OCI-LY7 (cell line): ENCODE data around the gene DPH1.

Experiments used
- EZH2phosphoT487 ChIP-seq: fragments of 200-600 bp; sonication (generic); IDR thresholded peaks from 2 replicates; pipeline ENCODE4 v1.6.1; 2018; ENCODE audit warnings: low read depth, borderline replicate concordance, mild to moderate bottlenecking, mixed run types, antibody characterized with exemption, low read length, moderate library complexity, mixed read lengths
- TF ChIP-seq, protein P1 (sequence below): fragments of 200-600 bp; sonication (generic); conservative IDR thresholded peaks from 2 replicates; pipeline ENCODE4 v1.5.1; 2014; ENCODE audit warnings: mild to moderate bottlenecking, antibody characterized with exemption, low read length, moderate library complexity, mixed read lengths

GRCh38 chr17:2048805-2049204, 18.9 kb downstream of the DPH1 start:
- no peak for TF ChIP-seq EZH2phosphoT487
- TF ChIP-seq, protein P1, sequence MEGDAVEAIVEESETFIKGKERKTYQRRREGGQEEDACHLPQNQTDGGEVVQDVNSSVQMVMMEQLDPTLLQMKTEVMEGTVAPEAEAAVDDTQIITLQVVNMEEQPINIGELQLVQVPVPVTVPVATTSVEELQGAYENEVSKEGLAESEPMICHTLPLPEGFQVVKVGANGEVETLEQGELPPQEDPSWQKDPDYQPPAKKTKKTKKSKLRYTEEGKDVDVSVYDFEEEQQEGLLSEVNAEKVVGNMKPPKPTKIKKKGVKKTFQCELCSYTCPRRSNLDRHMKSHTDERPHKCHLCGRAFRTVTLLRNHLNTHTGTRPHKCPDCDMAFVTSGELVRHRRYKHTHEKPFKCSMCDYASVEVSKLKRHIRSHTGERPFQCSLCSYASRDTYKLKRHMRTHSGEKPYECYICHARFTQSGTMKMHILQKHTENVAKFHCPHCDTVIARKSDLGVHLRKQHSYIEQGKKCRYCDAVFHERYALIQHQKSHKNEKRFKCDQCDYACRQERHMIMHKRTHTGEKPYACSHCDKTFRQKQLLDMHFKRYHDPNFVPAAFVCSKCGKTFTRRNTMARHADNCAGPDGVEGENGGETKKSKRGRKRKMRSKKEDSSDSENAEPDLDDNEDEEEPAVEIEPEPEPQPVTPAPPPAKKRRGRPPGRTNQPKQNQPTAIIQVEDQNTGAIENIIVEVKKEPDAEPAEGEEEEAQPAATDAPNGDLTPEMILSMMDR = no peak
